ENCODE data around the gene CDK6.

GRCh38 chr7:92745241-92745640, 91.1 kb downstream of the CDK6 start:
- TF ChIP-seq, protein P1, sequence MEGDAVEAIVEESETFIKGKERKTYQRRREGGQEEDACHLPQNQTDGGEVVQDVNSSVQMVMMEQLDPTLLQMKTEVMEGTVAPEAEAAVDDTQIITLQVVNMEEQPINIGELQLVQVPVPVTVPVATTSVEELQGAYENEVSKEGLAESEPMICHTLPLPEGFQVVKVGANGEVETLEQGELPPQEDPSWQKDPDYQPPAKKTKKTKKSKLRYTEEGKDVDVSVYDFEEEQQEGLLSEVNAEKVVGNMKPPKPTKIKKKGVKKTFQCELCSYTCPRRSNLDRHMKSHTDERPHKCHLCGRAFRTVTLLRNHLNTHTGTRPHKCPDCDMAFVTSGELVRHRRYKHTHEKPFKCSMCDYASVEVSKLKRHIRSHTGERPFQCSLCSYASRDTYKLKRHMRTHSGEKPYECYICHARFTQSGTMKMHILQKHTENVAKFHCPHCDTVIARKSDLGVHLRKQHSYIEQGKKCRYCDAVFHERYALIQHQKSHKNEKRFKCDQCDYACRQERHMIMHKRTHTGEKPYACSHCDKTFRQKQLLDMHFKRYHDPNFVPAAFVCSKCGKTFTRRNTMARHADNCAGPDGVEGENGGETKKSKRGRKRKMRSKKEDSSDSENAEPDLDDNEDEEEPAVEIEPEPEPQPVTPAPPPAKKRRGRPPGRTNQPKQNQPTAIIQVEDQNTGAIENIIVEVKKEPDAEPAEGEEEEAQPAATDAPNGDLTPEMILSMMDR (conservative IDR thresholded peaks at IDR 0.05; ENCODE audit: low read depth, low read length), result no peak
- no peak for TF ChIP-seq EZH2 (IDR thresholded peaks at IDR 0.05; ENCODE audit: borderline replicate concordance, low read depth, low read length, poor library complexity, severe bottlenecking)

Data from A673 (cell line).